Measurements from ENCODE around the gene ERC2. TPM values are rescaled to one million over a fixed set of nuclear protein-coding genes. Genes with fewer than 3 reads are reported as not detected.

Gene ERC2
- polyA plus RNA-seq, 1 experiment = 0.07 TPM

DNA sequence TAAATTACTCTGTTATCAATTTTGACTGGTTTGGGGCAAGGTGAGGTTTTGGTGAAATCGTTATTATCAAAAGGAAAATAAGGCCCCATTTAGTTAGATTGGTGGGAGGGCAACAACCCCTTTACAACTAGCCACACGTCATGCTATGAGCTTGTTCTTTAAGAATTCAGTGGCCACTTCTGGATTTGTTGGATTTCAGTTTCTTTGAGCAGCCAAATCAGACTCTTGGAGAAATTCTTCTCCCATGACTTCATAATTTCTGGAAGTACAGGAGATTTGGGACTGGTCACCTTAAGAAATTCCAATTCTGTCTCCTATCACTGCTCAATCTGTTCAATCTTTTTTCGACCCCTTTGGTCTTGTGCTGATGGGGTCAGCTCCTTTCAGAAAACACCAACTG lies 966.4 kb downstream of the ERC2 start:
- DNase-seq (ENCODE audit: low read depth) = no peak
- no peaks in the 10 kb centered on the region; the same call in 1 of the 2 replicates for H3K27me3 ChIP-seq (ENCODE audit: control insufficient read depth, insufficient read depth, low read length)
- no peaks in the 10 kb centered on the region for H3K36me3 ChIP-seq (ENCODE audit: control insufficient read depth, insufficient read depth, low read length)
- TF ChIP-seq, protein P1, sequence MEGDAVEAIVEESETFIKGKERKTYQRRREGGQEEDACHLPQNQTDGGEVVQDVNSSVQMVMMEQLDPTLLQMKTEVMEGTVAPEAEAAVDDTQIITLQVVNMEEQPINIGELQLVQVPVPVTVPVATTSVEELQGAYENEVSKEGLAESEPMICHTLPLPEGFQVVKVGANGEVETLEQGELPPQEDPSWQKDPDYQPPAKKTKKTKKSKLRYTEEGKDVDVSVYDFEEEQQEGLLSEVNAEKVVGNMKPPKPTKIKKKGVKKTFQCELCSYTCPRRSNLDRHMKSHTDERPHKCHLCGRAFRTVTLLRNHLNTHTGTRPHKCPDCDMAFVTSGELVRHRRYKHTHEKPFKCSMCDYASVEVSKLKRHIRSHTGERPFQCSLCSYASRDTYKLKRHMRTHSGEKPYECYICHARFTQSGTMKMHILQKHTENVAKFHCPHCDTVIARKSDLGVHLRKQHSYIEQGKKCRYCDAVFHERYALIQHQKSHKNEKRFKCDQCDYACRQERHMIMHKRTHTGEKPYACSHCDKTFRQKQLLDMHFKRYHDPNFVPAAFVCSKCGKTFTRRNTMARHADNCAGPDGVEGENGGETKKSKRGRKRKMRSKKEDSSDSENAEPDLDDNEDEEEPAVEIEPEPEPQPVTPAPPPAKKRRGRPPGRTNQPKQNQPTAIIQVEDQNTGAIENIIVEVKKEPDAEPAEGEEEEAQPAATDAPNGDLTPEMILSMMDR (IDR thresholded peaks at IDR 0.05; ENCODE audit: insufficient read depth, low read depth, low read length) = no peak
- H3K4me3 ChIP-seq (ENCODE audit: low read depth, low read length) = no peak overlapping the region
- ChIA-PET POLR2A (no interaction called here), CTCF (interaction anchor here (1.0 to 1.7 kb wide), 3 partner anchors 17 to 220 kb away, joined by 3 to 4 read pairs (median 3); no protein-coding TSS in a partner anchor)

DNA sequence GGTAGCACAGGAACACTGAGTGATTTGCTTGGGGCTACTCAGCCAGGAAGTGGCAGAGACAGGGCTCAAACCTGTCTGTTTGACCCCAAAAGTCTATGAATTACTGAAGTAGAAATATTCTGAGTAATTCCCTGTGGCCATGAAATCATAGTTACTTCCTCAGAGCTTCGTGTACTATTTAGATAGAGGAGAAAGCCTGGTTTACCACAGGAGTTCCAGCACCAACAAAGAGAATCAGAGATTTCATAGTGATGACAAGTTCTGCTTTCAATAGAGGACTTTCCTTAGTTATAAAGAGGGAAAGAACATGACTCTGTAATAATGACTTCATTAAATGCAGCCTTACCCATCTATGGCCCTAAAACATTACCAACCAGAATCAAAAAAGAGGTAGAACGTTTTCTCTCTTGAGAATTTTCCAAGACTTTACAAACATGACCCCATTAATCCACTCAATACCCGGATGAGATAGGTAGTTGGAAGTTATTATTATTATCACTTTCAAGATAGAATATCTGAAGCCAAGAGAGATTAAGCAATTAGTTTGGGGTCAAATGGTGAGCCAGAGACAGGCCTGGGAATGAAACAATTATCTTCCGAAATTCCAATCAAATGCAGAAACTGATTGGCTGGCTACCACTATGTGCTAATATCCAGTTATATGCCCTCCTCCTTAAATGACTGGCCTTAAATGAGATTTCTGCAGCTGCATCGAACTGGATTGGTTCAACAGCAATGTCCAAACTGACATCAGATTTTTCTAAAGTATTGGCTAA lies 967.5 kb downstream of the ERC2 start:
- POLR2A ChIA-PET = no interaction called here
- TF ChIP-seq, protein P1 (IDR thresholded peaks at IDR 0.05; ENCODE audit: insufficient read depth, low read depth, low read length) = no peak

DNA sequence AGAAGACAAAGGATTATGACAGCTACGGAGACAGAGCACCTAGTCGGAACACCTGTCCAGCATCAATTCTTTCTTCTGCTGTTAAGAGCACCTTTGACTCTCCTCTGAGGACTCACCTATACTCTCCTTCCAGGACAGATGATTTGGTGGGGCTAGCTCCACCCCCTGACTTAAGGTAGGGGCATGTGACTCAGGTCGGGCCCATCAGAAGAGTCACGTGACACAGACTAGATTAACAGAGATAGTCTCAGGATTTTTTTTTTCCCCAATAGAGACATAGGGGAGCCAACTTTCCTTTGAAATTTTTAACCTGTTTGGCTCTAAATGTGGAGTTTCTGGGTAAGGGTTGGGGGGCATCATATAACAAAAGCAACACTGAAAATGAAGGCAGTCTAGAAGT lies 969.7 kb downstream of the ERC2 start:
- Histone ChIP-seq H3K27me3 (ENCODE audit: control insufficient read depth, insufficient read depth, low read length) (no peaks in the 10 kb centered on the region; the same call in 1 of the 2 replicates), H3K4me3 (ENCODE audit: low read depth, low read length) (no peak overlapping the region), H3K36me3 (ENCODE audit: control insufficient read depth, insufficient read depth, low read length) (no peaks in the 10 kb centered on the region)
- DNase-seq (ENCODE audit: low read depth) = no peak
- TF ChIP-seq, protein P1 (IDR thresholded peaks at IDR 0.05; ENCODE audit: insufficient read depth, low read depth, low read length) = no peak
- CTCF ChIA-PET = interaction anchor here (0.6 to 0.7 kb wide), 2 partner anchors 49 to 51 kb away, joined by 4 read pairs; no protein-coding TSS in a partner anchor
- POLR2A ChIA-PET = no interaction called here

More for the DNA sequence above, 967.5 kb downstream of the ERC2 start:
- DNase-seq (ENCODE audit: low read depth) = no peak
- CTCF ChIA-PET = interaction anchor here (1.0 to 1.7 kb wide), 3 partner anchors 18 to 218 kb away, joined by 3 to 4 read pairs (median 3); no protein-coding TSS in a partner anchor
- Histone ChIP-seq H3K36me3 (ENCODE audit: control insufficient read depth, insufficient read depth, low read length) (no peaks in the 10 kb centered on the region), H3K27me3 (ENCODE audit: control insufficient read depth, insufficient read depth, low read length) (no peaks in the 10 kb centered on the region; the same call in 1 of the 2 replicates), H3K4me3 (ENCODE audit: low read depth, low read length) (no peak overlapping the region)

DNA sequence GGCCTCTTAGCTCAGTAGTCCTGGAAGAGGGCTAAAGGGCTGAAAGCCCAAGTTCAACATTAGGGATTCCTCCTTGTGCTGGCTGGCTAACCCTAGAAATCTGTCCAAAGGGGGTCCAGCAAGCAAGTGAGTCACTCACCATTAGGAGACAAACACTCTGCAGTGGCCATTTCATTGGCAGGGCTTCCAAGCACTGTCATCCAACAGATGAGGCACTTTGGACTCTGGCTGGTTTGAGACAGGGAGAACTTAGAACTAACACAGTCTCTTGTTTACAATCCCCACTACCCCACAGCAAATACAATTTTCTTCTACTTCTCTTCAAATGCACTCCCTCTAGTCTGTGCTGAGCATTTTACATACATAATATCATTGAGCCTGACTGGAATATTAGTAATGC lies 971.0 kb downstream of the ERC2 start:
- H3K4me3 ChIP-seq (ENCODE audit: low read depth, low read length) = no peak overlapping the region
- DNase-seq (ENCODE audit: low read depth) = no peak
- TF ChIP-seq, protein P1 (IDR thresholded peaks at IDR 0.05; ENCODE audit: insufficient read depth, low read depth, low read length) = no peak
- ChIA-PET POLR2A (no interaction called here), CTCF (no interaction called here)
- H3K27me3 ChIP-seq (ENCODE audit: control insufficient read depth, insufficient read depth, low read length) = no peaks in the 10 kb centered on the region; the same call in 1 of the 2 replicates
- no peaks in the 10 kb centered on the region for H3K36me3 ChIP-seq (ENCODE audit: control insufficient read depth, insufficient read depth, low read length)

DNA sequence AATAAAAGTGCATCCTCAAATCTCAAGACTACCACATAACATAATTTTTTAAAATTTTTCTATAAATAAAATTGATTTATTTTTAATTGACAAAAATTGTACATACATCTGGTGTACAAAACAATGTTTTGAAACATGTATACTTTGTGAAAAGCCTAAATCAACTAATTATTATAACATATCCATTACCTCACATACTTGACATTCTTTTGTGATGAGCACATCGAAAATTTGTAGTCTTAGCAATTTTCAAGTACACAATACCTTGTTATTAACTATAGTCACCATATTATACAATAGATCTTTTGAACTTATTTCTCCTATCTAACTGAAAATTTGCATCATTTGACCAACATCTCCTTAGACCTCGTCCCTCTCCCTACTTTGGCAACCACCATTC lies 973.3 kb downstream of the ERC2 start:
- Histone ChIP-seq H3K36me3 (ENCODE audit: control insufficient read depth, insufficient read depth, low read length) (no peaks in the 10 kb centered on the region), H3K27me3 (ENCODE audit: control insufficient read depth, insufficient read depth, low read length) (no peaks in the 10 kb centered on the region; the same call in 1 of the 2 replicates), H3K4me3 (ENCODE audit: low read depth, low read length) (no peak overlapping the region)
- ChIA-PET CTCF (no interaction called here), POLR2A (no interaction called here)
- no peak for DNase-seq (ENCODE audit: low read depth)
- TF ChIP-seq, protein P1 (IDR thresholded peaks at IDR 0.05; ENCODE audit: insufficient read depth, low read depth, low read length) = no peak
